ENCODE results near the gene GALNT18.

The GALNT18 gene

GRCh38 chr11:11293798-11294550 lies 327.8 kb downstream of the GALNT18 start:
- FAIRE-seq: no peak

GRCh38 chr11:11292839-11293238 lies 329.0 kb downstream of the GALNT18 start:
- no peak for FAIRE-seq

DNA sequence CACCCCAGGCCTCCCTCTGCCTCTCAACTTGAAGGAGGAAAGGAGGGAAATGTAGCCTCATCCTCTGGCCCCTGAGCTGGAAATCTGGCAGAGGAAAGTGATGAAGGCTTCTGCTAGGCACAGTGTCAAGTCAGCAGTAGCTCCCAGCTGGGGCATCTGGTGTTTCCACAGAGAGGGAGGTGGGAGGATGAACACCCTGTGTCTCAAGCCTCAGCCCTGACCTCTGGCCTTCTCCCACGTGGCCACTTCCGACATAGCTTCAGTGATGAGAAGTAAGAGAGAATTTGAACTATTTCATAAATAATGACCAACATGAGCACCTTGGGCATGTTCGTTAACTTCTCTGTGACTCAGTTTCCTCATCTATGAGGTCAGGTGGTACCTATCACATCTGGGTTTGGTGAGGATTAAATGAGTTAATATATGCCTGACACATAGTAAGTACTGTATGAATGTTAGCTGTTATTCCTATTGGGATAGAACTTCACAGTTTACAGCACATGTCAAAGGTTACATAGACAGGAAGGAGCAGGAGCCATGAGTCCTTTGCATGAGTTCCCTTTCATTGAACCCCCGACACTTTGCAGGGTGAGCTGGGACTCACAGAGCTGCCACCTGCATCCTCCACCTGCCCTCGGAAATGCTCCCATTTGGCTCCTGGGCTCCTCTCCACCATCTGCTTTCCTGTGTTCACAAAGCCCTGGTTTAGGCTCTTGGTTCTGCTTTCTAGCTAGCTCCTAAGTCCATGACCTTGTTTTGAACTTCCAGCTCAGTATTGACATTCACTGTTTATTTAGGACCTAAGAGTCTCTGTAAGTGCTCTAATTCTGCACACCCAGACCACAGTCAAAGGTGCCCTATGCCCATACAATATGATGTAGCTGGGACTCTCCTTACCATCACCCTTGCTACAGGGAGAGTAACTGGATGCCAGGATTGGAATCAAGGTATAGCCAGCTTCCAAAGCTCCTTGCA lies 330.5 kb downstream of the GALNT18 start:
- no peak for FAIRE-seq

DNA sequence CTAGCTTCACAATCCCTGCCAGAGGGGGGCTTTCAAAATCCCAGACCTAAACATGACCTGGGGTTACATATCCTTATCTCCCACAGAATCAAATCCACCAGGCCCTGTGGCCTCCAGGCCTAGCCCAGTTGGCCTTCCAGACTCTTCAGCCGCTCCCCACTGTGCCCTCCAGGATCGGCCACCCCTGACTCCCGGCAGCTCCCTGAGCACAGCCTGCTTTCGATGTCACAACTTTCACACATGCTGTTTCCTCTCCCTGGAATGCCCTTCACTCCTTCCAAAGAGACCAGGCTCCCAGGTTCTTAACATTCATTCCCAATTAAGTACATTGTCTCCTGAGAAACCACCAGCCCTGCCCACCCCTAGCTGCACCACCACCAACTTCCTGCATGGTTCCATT lies 331.5 kb downstream of the GALNT18 start:
- FAIRE-seq: no peak

DNA sequence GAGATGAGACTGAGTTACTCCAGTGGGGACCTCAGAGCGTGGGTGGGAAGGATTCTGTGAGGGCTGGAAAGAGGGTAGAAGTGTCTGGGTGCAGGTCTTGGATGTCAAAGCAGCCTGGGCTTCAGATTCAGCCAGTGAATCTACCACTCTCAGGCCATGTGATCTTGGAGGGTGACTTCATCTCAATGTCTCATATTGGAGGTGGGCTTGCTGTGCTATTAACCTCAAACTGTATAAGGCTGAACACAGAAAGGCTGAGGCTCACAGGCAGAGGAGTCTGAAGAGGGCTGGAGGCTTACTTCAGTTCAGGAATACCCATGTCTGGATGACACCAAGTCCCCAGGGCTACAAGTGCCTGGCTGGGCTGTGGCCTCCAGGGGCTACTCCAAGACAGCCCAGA lies 332.1 kb downstream of the GALNT18 start:
- FAIRE-seq: no peak

DNA sequence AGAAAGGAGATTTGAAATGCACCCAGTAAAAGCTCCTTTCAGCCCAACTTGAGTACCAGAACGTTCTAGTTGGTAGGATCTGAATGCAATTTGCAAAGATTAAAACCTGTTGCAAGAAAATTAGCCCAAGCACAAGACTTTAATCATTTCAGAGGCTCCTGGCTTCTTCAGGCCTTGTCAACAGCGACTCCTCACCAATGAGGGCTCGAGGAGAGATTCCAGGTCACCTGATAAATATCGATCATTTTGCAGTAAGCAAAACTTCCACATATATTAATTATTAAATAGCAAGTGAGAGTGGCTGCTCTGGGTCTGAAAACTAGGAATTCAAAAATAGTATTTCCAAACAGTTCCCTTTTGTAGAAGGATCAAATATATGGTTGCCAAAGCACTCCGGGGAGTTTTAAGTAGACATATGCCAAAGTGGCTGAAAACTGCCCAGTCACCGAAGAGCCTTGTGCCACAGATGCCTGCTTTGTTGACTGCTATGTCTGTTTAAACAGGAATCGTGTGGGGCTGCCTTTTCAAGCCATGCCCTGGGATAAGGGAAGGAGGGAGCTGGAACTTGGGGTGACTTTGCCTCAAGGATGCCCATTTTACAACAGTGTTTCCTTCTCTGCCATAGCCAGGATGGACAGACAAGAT lies 332.7 kb downstream of the GALNT18 start:
- no peak for FAIRE-seq

GRCh38 chr11:11284481-11284880 lies 337.3 kb downstream of the GALNT18 start:
- no peak for FAIRE-seq

DNA sequence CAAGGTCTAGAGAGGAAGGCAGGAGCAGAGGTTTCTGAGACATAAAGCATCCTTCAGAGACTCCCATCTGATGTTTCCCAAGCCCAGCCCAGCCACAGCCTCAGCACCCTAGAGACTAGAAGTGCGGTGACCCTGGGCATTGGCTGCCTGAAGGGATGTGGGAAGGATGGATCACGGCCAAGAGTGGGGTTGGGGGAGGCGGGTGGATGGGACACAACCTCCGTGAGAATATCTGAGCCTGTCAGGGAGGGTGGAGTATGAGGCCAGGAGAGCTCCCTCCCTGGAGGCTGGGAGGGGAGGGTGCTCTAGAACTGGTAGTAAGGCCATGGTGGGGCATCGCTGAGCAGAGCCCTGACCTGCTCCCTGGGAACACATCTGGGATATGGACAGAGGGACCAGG lies 340.2 kb downstream of the GALNT18 start:
- no peak for FAIRE-seq

GRCh38 chr11:11280826-11281225 lies 341.0 kb downstream of the GALNT18 start:
- FAIRE-seq: no peak

GRCh38 chr11:11279956-11280689 lies 341.7 kb downstream of the GALNT18 start:
- FAIRE-seq: no peak

DNA sequence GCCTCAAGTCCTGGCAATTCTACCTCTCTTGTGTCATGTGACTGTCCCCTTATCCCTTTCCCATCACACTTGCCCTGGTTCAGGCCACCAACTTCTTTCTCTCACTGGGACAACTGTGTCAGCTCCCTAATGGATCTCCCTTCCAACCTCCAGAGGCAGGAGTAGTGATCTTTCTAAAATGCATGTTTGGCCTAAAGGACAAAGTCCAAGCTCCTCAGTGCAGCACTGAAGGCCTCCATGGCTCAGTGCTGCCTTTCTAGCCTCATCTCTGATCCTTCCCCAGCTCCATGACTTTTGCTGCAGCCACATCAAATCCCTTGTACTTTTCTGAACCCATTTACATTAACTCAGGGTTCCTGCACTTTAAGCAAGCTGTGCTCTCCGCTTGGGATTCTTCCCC lies 349.6 kb downstream of the GALNT18 start:
- no peak for FAIRE-seq

DNA sequence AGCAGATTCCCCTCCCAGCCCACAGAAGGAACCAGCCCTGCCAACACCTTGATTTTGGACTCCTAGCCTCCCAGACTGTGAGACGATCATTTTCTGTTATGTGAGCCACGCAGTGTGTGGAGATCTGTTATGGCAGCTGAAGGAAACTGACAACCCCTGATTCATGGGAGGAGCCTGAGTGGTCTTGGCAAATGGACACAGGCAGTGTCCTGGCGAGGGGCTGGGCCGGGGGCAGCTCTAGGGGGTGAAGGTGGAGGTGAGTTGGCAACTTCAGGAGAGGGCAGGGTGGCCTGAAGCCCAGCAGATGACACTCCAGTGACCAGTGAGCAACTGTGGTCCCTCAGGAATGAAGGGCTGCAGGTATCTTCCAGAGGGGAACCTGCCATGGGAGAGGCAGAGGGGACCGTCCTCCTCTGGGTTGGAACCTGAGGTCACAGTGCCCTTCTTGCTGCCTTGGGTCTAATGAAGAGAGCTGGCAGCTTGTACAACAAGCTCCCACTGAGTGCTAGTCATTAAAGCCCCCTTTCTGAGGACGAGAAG lies 351.5 kb downstream of the GALNT18 start:
- no peak for FAIRE-seq

- no peak for FAIRE-seq
Measured at GRCh38 chr11:11268706-11269105, 353.1 kb downstream of the GALNT18 start.

GRCh38 chr11:11268119-11268518 lies 353.7 kb downstream of the GALNT18 start:
- no peak for FAIRE-seq

DNA sequence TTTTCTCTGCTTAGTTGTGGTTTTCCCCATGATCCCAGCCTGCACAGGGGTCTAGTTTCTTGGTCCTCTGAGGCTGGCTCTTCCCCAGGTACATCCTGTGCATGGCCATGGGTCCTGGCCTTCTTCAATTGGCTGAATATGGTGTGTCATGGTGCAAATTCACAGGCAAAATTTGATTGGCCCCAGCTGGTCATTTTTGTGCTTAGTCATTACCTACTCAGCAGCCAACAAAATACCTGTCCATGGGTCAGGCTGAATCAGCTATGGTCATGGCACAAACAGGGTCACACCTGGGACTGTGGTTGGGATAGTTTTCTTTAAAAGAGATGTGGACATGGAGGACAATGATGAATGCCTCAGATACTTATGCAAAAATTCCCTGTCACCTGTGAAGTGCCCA lies 354.5 kb downstream of the GALNT18 start:
- FAIRE-seq: no peak

- FAIRE-seq: no peak
Measured at GRCh38 chr11:11265994-11266606, 355.7 kb downstream of the GALNT18 start.

DNA sequence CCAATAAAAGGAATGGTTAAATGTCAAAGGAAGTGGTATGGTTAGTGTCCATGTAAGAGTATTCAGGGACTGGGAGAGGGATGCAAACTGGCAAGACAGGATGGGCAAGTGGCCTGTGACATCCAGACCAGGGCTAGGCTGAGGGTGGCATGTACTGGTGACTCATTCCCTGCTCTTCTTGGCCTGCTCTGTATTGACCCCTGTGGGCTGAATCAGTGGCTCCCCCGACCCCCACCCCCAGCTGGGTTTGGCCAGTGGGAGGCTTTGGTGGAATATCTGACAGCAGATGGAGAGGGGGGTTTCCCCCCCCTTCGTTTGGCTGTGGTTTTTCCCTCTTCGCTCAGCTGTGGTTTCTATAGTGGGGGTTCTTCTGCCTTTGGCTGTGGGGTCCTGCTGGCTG lies 356.5 kb downstream of the GALNT18 start:
- no peak for FAIRE-seq

DNA sequence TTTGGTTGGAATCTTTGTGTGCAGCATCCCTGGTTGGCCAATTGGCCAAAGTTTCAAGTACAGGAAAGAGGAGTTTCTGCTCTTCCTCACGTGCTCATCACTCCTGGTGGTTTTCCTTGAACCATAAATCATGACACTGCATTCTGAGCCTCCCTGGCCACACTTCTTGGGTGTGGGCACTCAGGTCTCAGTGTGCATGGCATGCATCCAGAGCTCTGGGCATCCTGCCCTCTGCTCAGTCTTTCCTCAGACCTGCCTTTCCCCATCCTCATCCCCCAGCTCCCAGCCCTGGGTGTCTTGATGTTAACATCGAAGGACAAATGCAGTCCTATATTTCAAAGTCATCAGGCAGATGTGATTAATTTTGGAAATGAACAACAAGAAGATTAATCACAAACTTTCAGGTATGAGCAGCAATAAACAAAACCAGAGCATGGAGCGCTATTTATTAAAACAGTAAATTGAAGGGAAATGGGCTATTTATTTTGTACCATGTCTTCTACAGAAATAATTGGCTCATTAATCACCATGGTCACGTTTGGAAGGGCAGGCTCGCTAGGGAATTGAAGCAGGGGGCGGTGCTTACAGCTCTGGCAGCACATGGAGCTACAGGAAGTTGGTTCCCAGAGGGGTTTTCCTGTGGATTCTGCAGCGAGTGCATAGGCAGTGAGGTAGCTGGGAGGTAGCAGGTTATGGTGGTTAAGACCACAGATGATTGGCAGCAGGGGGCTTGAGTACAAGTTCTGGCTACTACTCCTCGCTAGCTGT lies 358.4 kb downstream of the GALNT18 start:
- no peak for FAIRE-seq

GRCh38 chr11:11262171-11262920 lies 359.5 kb downstream of the GALNT18 start:
- FAIRE-seq: no peak

DNA sequence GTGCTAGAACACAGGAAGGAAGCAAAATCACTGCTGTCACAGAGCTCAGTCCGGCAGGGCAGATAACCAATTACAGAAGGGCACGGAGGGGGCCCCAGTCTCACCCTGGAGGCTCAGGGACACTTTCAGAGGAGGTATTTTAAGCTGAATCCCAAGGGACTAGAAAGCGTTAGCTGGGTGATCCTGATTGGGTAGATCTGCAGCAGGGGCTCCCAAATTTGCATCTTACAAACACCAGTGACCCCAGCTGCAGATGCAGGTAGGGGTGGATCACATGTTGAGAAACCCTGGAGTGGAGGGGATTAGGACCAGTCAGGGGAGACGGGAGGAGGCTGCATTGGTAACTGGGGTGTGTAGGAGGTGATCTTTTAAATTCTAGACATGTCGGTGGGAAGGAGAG lies 360.2 kb downstream of the GALNT18 start:
- FAIRE-seq: no peak
